ENCODE measurements around the gene ITPK1.

GRCh38 chr14:93090826-93091555 lies 24.7 kb downstream of the ITPK1 start:
- TF ChIP-seq POLR2A (IDR thresholded peaks at IDR 0.05; ENCODE audit: low read depth, low read length) (no peak), DPF2 (IDR thresholded peaks at IDR 0.05) (no peak), RELA (IDR thresholded peaks at IDR 0.05; ENCODE audit: borderline replicate concordance, partially characterized antibody) (no peak), SMAD1 (IDR thresholded peaks at IDR 0.05; ENCODE audit: low read depth, partially characterized antibody) (no peak), CREB1 (IDR thresholded peaks at IDR 0.05; ENCODE audit: low read depth) (no peak), YBX1 (IDR thresholded peaks at IDR 0.05) (no peak), PKNOX1 (IDR thresholded peaks at IDR 0.05) (no peak)

Data from GM12878 (cell line).